Neuronal stem cell (in vitro differentiated cells): ENCODE results near the gene OR1L6.
A peak's percentile ranks its signal among the peaks of the same experiment; 100 is the strongest.

Source experiments
- DNase-seq: peaks from one replicate; pipeline ENCODE4 v3.0.0-alpha.2; 2013; ENCODE audit warnings: low spot score
- H2AFZ ChIP-seq: one replicate; pipeline ENCODE4 v1.6.1; 2013; ENCODE audit warnings: mild to moderate bottlenecking, low read length, inconsistent platforms
- H2AK5ac ChIP-seq: 2 replicates; pipeline ENCODE4 v1.6.1; 2013; ENCODE audit warnings: low read depth, mild to moderate bottlenecking, inconsistent platforms, low read length, moderate library complexity, mixed read lengths
- H2BK120ac ChIP-seq: 2 replicates; pipeline ENCODE4 v1.6.1; 2013; ENCODE audit warnings: low read depth, mild to moderate bottlenecking, inconsistent platforms, low read length, moderate library complexity, mixed read lengths
- H2BK12ac ChIP-seq: one replicate; pipeline ENCODE4 v1.6.1; 2013; ENCODE audit warnings: low read length, inconsistent platforms
- H2BK15ac ChIP-seq: 2 replicates; pipeline ENCODE4 v1.6.1; 2013; ENCODE audit warnings: mild to moderate bottlenecking, low read length, inconsistent platforms, mixed read lengths
- H2BK5ac ChIP-seq: one replicate; pipeline ENCODE4 v1.6.1; 2013; ENCODE audit warnings: inconsistent platforms, mild to moderate bottlenecking, low read length, moderate library complexity
- H3K14ac ChIP-seq: one replicate; pipeline ENCODE4 v1.6.1; 2013; ENCODE audit warnings: low read length, inconsistent platforms
- H3K18ac ChIP-seq: 2 replicates; pipeline ENCODE4 v1.6.1; 2013; ENCODE audit warnings: low read length, inconsistent platforms
- H3K23ac ChIP-seq: 2 replicates; pipeline ENCODE4 v1.6.1; 2013; ENCODE audit warnings: low read depth, mild to moderate bottlenecking, mixed read lengths, low read length, inconsistent platforms; ENCODE audit not compliant: poor library complexity
- H3K27ac ChIP-seq: replicated peaks from 3 replicates; pipeline ENCODE4 v1.5.1; 2013; ENCODE audit warnings: low read length, inconsistent platforms
- H3K27me3 ChIP-seq, 3 experiments: 2 replicates each; pipeline ENCODE4 v1.6.1; 2013; ENCODE audit warnings: low read length in 3 of 3, mild to moderate bottlenecking in 2 of 3, inconsistent platforms in 1 of 3, low read depth in 1 of 3, mixed read lengths in 1 of 3, moderate library complexity in 1 of 3; ENCODE audit not compliant: control insufficient read depth in 3 of 3, insufficient read depth in 3 of 3
- H3K36me3 ChIP-seq, 2 donors: replicated peaks in 1 of 2; 2 replicates each; pipeline ENCODE4 v1.6.1; 2013; ENCODE audit warnings: low read length in 2 of 2; ENCODE audit not compliant: control insufficient read depth in 2 of 2, insufficient read depth in 2 of 2
- H3K4ac ChIP-seq: 2 replicates; pipeline ENCODE4 v1.6.1; 2013; ENCODE audit warnings: inconsistent platforms, mild to moderate bottlenecking, low read length, moderate library complexity
- H3K4me1 ChIP-seq, 2 donors: 1 replicate in 1 of 2; 2 replicates in 1 of 2; pipeline ENCODE4 v1.6.1; 2013; ENCODE audit warnings: low read length in 2 of 2, low read depth in 1 of 2; ENCODE audit not compliant: control insufficient read depth in 2 of 2, insufficient read depth in 1 of 2
- H3K4me2 ChIP-seq: one replicate; pipeline ENCODE4 v1.6.1; 2013; ENCODE audit warnings: mild to moderate bottlenecking, low read length, inconsistent platforms; ENCODE audit not compliant: insufficient read depth, poor library complexity, severe bottlenecking
- H3K4me3 ChIP-seq, 2 donors: 2 replicates each; pipeline ENCODE4 v1.5.1; 2013; ENCODE audit warnings: low read length in 2 of 2, mild to moderate bottlenecking in 2 of 2, inconsistent platforms in 1 of 2, moderate library complexity in 1 of 2
- H3K79me1 ChIP-seq: one replicate; pipeline ENCODE4 v1.6.1; 2013; ENCODE audit warnings: low read depth, mild to moderate bottlenecking, inconsistent platforms, low read length, moderate library complexity
- H3K9ac ChIP-seq: one replicate; pipeline ENCODE4 v1.6.1; 2013; ENCODE audit warnings: mild to moderate bottlenecking, low read depth, low read length, inconsistent platforms; ENCODE audit not compliant: poor library complexity
- H3K9me3 ChIP-seq, 2 donors: replicated peaks in 1 of 2; 2 replicates each; pipeline versions ENCODE3 to v1.6.1; 2013; ENCODE audit warnings: low read length in 2 of 2, mild to moderate bottlenecking in 2 of 2, inconsistent platforms in 1 of 2, low read depth in 1 of 2, mixed read lengths in 1 of 2, moderate library complexity in 1 of 2; ENCODE audit not compliant: control insufficient read depth in 2 of 2, insufficient read depth in 1 of 2
- H4K8ac ChIP-seq: one replicate; pipeline ENCODE4 v1.6.1; 2013; ENCODE audit warnings: low read depth, mild to moderate bottlenecking, inconsistent platforms, low read length, moderate library complexity
- H4K91ac ChIP-seq: one replicate; pipeline ENCODE4 v1.6.1; 2013; ENCODE audit warnings: low read length, low read depth, mild to moderate bottlenecking, inconsistent platforms; ENCODE audit not compliant: poor library complexity
- WGBS, 2 donors: extraction: QIAGEN DNeasy Blood & Tissue Kit; methylation state at CpG; one replicate each; pipeline ENCODE4 v1.1.7; 2013; ENCODE audit warnings: missing lambda C conversion rate in 2 of 2, mixed read lengths in 1 of 2; ENCODE audit not compliant: insufficient read length in 2 of 2, insufficient replicate concordance in 1 of 2; ENCODE audit errors: extremely low coverage in 2 of 2; 5-methylcytosine and 5-hydroxymethylcytosine counted together

OR1L6 gene

DNA sequence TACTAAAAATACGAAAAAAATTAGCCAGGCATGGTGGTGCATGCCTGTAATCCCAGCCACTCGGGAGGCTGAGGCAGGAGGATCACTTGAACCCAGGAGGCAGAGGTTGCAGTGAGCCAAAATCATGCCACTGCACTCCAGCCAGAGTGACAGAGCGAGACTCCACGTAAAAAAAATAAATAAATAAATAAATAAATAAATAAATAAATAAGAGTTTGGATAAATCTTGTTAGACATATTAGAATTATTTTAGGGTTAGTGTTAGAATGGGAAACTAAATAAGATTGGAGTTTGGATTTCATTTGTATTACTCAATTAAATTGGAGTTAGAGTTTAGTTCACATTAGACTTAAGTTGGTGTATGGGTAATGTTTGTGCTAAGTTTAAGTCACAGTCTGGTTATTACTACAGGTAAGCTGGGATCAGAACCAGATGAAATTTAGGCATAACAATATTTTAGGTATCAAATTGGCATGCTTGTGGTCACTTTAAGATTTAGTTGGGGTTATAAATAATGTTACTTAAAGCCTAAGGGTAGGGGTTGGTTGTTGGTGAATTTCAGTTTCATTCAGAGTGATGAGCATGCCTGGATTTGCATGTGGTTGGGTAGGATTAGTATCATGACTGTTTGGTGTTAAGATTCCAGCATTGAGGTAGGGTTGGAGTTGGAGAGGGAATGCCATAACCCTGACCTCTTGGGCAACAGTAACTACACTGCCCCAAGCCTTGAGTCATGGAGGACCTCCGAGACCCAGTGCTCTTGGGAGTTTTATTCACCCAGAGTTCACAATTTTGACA, 50.0 kb downstream of the OR1L6 start:
- no peak for DNase-seq
- Histone ChIP-seq H3K9me3 (peaks cover 0 to 13% of the 10 kb centered on the region in 2 donors), H3K36me3 (no peaks in the 10 kb centered on the region), H3K23ac (no peak overlapping the region), H3K4me3 (no peak overlapping the region), H2BK5ac (no peak overlapping the region), H3K14ac (no peak overlapping the region), H2AK5ac (no peak overlapping the region), H2BK12ac (no peak overlapping the region), H2AFZ (no peak overlapping the region), H2BK15ac (no peak overlapping the region), H3K27me3 (peaks cover 0 to 4% (median 0%) of the 10 kb centered on the region in 3 experiments), H3K4ac (no peak overlapping the region), H3K18ac (no peak overlapping the region), H4K91ac (no peak overlapping the region), H3K9ac (no peak overlapping the region), H4K8ac (no peak overlapping the region), H3K4me1 (no peaks in the 10 kb centered on the region), H3K27ac (no peak overlapping the region), H2BK120ac (no peak overlapping the region), H3K4me2 (no peak overlapping the region), H3K79me1 (no peaks in the 10 kb centered on the region)
- WGBS, 2 donors = no CpG with 5 or more reads among the region's 5 CpGs

DNA sequence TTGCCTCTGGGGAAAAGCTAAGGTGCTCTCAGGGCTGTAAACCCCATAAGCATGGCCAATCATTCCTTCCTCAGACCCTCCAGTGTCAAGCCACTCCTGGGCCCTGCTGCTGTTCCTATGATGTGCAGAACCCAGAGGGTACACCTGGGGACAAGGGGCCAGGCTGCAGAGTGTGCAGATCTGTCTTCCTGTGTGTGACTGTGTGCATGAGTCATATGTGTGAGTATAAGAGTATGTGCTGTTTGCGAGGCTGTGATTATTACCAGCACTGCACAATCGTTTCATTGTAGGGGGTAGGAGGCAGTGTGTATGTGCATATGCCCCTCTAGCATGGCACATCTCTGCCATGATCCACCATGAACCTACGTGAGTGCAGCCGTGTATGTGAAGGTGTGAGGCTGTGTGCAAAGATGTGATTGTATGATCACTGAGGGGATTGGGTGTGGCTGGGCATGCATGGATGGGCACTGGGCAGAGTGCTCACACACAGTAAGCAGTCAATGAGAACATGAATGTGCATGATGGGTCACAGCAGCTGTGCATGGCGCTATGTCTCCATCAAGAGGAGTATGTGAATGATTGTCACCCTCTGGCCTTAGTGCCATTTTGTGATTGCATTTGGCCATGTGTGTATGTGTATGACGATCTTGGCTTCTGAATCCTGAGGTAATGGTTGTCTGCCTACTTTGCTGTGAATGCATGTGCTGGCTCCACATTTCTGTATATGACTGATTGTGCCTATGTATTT, 55.4 kb downstream of the OR1L6 start:
- H3K4me3 ChIP-seq = no peak overlapping the region
- H3K79me1 ChIP-seq = peaks cover 3% of the 10 kb centered on the region
- peak overlapping the region; percentile 50 for H3K9ac ChIP-seq
- no peaks in the 10 kb centered on the region for H3K4me1 ChIP-seq
- H3K27me3 ChIP-seq = peaks cover 0 to 3% (median 2%) of the 10 kb centered on the region in 3 experiments
- no peak overlapping the region for H2AK5ac ChIP-seq
- peak overlapping the region; percentile 78 for H4K91ac ChIP-seq
- no peak overlapping the region for H3K27ac ChIP-seq
- H3K36me3 ChIP-seq = no peaks in the 10 kb centered on the region
- H2BK12ac ChIP-seq = no peak overlapping the region
- H3K18ac ChIP-seq = peak overlapping the region; percentile 21
- peak overlapping the region; percentile 7 for H4K8ac ChIP-seq
- no peak for DNase-seq
- H2BK120ac ChIP-seq = no peak overlapping the region
- peak overlapping the region; percentile 83 for H3K23ac ChIP-seq
- H3K9me3 ChIP-seq = peaks cover 0 to 22% of the 10 kb centered on the region in 2 donors
- WGBS, 2 donors = no CpG with 5 or more reads among the region's 6 CpGs
- no peak overlapping the region for H2BK5ac ChIP-seq
- no peak overlapping the region for H2AFZ ChIP-seq
- H2BK15ac ChIP-seq = no peak overlapping the region
- H3K4ac ChIP-seq = peak overlapping the region; percentile 72
- no peak overlapping the region for H3K4me2 ChIP-seq
- H3K14ac ChIP-seq = peak overlapping the region; percentile 94
